ENCODE results near the gene KLRF2. TPM values are rescaled to one million over a fixed set of nuclear protein-coding genes. Genes with fewer than 3 reads are reported as not detected.

KLRF2 gene
- total and polyA plus RNA-seq, 5 donors, result not detected

DNA sequence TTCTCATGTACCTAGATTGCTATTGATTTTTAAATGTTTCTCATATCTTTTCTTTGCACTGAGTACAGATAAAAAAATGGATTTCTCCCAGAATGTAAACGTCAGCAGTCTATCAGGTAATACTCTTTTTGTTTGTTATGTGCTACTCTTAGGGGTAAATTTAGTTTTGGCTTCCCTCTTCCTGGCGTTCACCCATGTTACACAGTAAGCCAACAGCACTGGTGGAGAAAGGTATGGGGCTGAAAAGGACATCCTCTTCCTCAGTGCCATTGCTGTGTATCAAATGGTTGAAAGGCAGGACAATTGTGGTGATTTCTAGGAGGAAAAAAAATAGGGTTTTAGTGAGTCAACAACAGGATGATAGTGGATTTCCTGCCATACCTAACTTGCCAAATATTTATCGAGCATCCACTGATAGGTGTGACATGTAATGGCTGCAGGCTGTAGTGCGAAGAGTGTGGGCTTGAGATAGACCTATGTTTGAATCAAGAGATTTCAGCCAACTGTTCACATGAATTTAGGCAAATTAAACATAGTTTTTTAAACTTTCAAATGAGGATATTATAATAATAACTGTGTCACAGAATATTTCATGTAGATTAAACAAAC lies 7.5 kb downstream of the KLRF2 start:
- Histone ChIP-seq H3K4me1 (ENCODE audit: control insufficient read depth, insufficient read depth, low read length) (no peaks in the 10 kb centered on the region), H3K4me3 (ENCODE audit: low read length) (no peak overlapping the region), H3K27me3 (ENCODE audit: control insufficient read depth, insufficient read depth) (no peaks in the 10 kb centered on the region), H3K9me3 (ENCODE audit: control insufficient read depth, low read length) (no peaks in the 10 kb centered on the region), H3K27ac (ENCODE audit: low read length) (no peak overlapping the region)
- ATAC-seq (no peak), DNase-seq (no peak)
- intact Hi-C loops (cut with DNase I), result no loop called here
- 54% methylated on average over 4 of the region's 4 CpGs for WGBS

DNA sequence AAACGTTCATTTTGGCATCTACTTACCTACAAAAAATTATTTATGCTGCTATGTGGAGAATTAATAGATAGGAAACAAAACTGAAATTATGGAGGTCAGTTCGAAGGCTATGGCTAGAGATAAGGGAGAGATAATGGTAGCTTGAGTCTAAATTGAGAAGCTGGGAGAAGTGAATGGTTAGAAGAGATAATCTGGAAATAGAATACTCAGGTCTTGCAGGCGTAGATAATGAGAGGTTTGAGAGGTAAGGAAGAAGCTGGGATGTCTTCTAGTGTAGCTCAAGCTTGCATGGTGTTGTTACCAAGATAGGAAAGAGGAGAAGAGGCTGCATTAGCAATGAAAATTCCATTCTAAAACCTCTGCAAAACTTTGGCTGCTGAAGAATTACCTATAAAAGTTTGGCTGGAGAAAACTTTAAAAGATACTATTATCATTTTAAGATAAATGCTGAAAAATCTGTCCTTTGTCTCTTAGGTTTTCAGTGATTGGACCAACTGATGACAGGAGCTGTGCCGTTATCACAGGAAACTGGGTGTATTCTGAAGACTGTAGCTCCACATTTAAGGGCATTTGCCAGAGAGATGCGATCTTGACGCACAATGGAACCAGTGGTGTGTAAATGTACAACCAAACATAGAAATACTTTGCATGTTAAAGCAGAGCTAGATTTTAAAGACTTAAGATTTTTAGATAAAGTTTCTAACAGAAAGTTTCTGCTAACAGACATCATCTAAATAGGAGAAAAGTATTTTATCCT lies 14.1 kb downstream of the KLRF2 start:
- H3K4me1 ChIP-seq (ENCODE audit: control insufficient read depth, insufficient read depth, low read length), result no peaks in the 10 kb centered on the region
- H3K9me3 ChIP-seq (ENCODE audit: control insufficient read depth, low read length), result no peaks in the 10 kb centered on the region
- intact Hi-C loops (cut with DNase I), result no loop called here
- no peak overlapping the region for H3K4me3 ChIP-seq (ENCODE audit: low read length)
- no peaks in the 10 kb centered on the region for H3K27me3 ChIP-seq (ENCODE audit: control insufficient read depth, insufficient read depth)
- 49% methylated on average over 6 of the region's 6 CpGs for WGBS
- no peak overlapping the region for H3K27ac ChIP-seq (ENCODE audit: low read length)
- DNase-seq, result no peak
- no peak for ATAC-seq

DNA sequence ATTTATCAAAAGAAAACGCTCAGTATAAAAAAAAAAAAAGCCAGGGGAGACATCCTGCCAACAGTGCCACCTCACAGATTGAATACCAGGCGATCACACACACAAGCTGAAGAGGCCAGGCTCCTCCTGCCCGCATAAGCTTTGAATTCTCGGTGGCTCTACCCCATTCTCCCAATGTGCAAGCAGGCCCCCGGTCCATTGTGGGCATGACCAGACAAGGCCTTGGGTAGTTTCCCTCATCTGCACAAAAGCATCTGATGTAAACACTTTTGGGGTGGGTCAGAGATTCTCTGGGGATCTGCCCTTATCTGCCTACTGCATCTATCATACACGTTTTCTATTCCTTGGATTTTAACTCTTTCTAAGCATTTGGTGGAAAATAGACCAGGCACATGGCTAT lies 16.2 kb downstream of the KLRF2 start:
- no peaks in the 10 kb centered on the region for H3K27me3 ChIP-seq (ENCODE audit: control insufficient read depth, insufficient read depth)
- intact Hi-C loops (cut with DNase I), result no loop called here
- ATAC-seq (no peak), DNase-seq (no peak)
- no peak overlapping the region for H3K4me3 ChIP-seq (ENCODE audit: low read length)
- no peaks in the 10 kb centered on the region for H3K4me1 ChIP-seq (ENCODE audit: control insufficient read depth, insufficient read depth, low read length)
- H3K9me3 ChIP-seq (ENCODE audit: control insufficient read depth, low read length), result no peaks in the 10 kb centered on the region
- WGBS, result 75% methylated on average over 6 of the region's 6 CpGs
- H3K27ac ChIP-seq (ENCODE audit: low read length), result no peak overlapping the region

DNA sequence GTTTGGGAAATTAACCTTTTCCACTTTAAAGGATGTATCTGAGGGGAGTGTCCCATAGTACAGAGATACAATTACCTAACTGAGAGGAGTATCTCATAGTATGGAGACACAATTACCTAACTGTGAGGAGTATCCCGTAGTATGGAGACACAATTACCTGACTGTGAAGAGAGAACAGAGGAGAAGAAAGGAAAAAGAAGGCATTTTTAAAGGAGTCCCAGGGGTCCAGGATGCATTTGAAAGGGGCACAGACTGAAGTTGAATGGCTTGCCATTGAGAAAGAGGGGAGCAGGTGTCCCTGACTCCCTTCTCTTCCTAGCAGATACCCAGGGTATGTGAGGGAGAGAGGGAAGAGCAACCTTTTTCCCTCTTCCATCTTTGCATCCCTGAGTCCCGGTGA lies 17.9 kb downstream of the KLRF2 start:
- Histone ChIP-seq H3K27me3 (ENCODE audit: control insufficient read depth, insufficient read depth) (no peaks in the 10 kb centered on the region), H3K4me1 (ENCODE audit: control insufficient read depth, insufficient read depth, low read length) (no peaks in the 10 kb centered on the region), H3K27ac (ENCODE audit: low read length) (no peak overlapping the region), H3K9me3 (ENCODE audit: control insufficient read depth, low read length) (no peaks in the 10 kb centered on the region), H3K4me3 (ENCODE audit: low read length) (no peak overlapping the region)
- ATAC-seq (no peak), DNase-seq (no peak)
- intact Hi-C loops (cut with DNase I), result no loop called here
- WGBS, result 95% methylated on average over 2 of the region's 2 CpGs

DNA sequence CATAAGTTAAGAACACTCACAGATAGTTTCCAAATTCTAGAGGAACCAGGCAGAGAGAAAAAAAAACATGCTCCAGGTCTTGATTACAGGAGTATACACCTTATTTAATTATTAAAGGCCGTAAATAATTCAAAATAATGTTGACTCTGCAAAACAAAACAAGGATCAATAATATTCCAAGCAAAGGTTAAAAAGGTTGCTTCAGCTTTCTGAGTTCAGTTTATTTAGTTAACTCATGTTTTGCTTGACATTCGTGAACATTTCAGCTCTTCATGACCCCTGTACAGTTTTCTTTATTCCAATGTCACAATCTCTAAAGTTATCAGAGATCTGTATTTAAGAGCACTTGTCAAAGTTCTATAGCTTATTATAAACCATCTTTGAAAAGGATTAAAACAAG lies 19.6 kb downstream of the KLRF2 start:
- Histone ChIP-seq H3K9me3 (ENCODE audit: control insufficient read depth, low read length) (no peaks in the 10 kb centered on the region), H3K4me3 (ENCODE audit: low read length) (no peak overlapping the region), H3K4me1 (ENCODE audit: control insufficient read depth, insufficient read depth, low read length) (no peaks in the 10 kb centered on the region), H3K27ac (ENCODE audit: low read length) (no peak overlapping the region), H3K27me3 (ENCODE audit: control insufficient read depth, insufficient read depth) (no peaks in the 10 kb centered on the region)
- 86% methylated on average over 2 of the region's 2 CpGs for WGBS
- intact Hi-C loops (cut with DNase I), result loop anchor here in 1 of 4 donors (10.0 kb wide), 1 partner anchor 86 kb away; no protein-coding TSS in a partner anchor
- DNase-seq (no peak), ATAC-seq (no peak)

DNA sequence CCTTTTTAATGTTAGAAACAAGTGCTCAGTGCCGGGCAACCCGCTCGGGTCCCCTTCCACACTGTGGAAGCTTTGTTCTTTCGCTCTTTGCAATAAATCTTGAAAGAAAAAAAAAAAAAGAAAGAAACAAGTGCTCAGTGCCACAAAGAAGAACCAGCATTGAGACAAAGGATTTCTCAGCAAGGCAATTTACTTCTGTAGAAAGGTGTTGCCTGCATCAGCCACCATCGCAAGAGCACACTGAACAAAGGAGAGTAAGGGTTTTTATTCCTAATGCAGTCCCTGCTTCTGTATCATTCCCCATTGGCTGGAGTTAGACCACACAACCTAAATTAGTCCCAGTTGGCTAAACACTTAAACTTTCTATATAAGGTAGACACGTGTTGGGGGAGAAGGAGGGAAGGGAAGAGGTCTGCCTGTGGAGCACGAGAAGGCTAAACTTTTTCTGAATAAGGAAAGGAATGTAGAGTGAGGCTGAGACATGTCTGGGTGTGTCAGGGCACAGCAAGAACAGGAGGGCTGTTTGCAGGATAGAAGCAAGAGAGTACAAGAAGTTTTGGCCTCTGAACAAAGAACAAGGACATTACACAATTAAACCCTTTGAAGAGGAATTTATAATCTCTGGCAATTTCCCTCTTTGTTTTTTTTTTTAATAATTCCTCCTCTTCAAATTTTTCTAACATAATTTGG lies 21.4 kb downstream of the KLRF2 start:
- ATAC-seq (no peak), DNase-seq (no peak)
- no peaks in the 10 kb centered on the region for H3K4me1 ChIP-seq (ENCODE audit: control insufficient read depth, insufficient read depth, low read length)
- H3K9me3 ChIP-seq (ENCODE audit: control insufficient read depth, low read length), result no peaks in the 10 kb centered on the region
- intact Hi-C loops (cut with DNase I), result loop anchor here in 1 of 4 donors (10.0 kb wide), 1 partner anchor 88 kb away; no protein-coding TSS in a partner anchor
- WGBS, result 85% methylated on average over 7 of the region's 7 CpGs
- H3K27me3 ChIP-seq (ENCODE audit: control insufficient read depth, insufficient read depth), result no peaks in the 10 kb centered on the region
- no peak overlapping the region for H3K4me3 ChIP-seq (ENCODE audit: low read length)
- no peak overlapping the region for H3K27ac ChIP-seq (ENCODE audit: low read length)

DNA sequence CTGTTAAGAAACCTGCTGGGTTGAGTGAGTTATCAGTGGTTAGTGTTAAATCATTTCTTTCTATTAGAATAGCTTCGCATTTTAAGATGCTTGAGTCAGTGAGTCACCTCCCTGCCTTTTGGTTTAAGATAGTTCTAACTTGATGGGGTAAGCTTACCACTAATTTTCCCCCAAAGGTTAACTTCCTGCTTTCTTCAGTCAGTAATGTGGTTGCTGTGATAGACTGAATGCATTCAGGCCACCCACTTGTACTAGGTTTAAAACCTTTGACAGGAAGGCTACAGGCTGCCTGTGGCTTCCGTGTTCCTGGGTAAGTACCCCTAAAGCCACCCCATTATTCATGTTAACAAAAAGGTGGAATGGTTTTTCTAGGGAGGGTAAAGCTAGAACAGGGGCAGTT lies 25.6 kb downstream of the KLRF2 start:
- no peak overlapping the region for H3K4me3 ChIP-seq (ENCODE audit: low read length)
- H3K4me1 ChIP-seq (ENCODE audit: control insufficient read depth, insufficient read depth, low read length), result no peaks in the 10 kb centered on the region
- DNase-seq (no peak), ATAC-seq (no peak)
- 76% methylated on average over 2 of the region's 2 CpGs for WGBS
- no peaks in the 10 kb centered on the region for H3K9me3 ChIP-seq (ENCODE audit: control insufficient read depth, low read length)
- no peaks in the 10 kb centered on the region for H3K27me3 ChIP-seq (ENCODE audit: control insufficient read depth, insufficient read depth)
- intact Hi-C loops (cut with DNase I), result loop anchor here in 1 of 4 donors (10.0 kb wide), 1 partner anchor 92 kb away; no protein-coding TSS in a partner anchor
- H3K27ac ChIP-seq (ENCODE audit: low read length), result no peak overlapping the region

DNA sequence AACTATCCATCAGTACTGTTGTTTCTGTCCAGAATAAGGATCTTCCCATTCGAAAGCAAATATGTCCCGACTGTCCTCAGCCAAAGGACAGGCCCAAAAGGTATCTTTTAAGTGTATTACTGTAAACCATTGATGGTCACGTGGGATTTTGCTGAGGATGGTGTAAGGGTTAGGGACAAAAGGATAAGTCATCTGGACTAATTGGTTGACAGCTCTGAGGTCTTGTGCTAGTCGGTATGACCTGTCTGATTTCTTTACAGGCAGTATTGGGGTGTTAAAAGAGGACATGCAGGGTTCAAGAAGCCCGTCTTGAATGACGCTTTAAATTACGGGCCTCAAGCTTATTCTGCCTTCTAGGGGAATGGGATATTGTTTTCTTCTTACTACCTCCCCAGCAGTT lies 26.5 kb downstream of the KLRF2 start:
- 90% methylated on average over 7 of the region's 7 CpGs for WGBS
- ATAC-seq (no peak), DNase-seq (no peak)
- Histone ChIP-seq H3K27ac (ENCODE audit: low read length) (no peak overlapping the region), H3K4me1 (ENCODE audit: control insufficient read depth, insufficient read depth, low read length) (no peaks in the 10 kb centered on the region), H3K9me3 (ENCODE audit: control insufficient read depth, low read length) (no peaks in the 10 kb centered on the region), H3K27me3 (ENCODE audit: control insufficient read depth, insufficient read depth) (no peaks in the 10 kb centered on the region), H3K4me3 (ENCODE audit: low read length) (no peak overlapping the region)
- intact Hi-C loops (cut with DNase I), result loop anchor here in 1 of 4 donors (10.0 kb wide), 1 partner anchor 93 kb away; no protein-coding TSS in a partner anchor

DNA sequence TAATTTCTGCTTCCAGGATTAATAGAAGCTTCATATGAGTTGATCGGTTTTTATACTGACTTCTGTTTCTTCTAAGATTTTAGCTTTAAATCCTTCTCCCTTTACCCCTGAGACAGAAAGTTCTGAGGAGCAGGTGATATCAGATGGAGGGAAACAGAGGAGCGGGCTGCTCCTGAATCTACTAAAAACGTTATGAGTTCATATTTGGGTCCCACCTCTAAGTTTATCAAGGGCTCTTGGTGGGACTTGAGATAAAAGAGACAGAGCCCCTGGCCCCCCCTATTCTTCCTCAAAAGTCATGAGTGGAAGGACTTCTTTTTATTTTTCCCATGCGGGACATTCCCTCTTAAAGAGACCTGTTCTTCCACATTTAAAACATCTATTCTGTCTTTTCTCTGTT lies 27.1 kb downstream of the KLRF2 start:
- no peak for ATAC-seq

DNA sequence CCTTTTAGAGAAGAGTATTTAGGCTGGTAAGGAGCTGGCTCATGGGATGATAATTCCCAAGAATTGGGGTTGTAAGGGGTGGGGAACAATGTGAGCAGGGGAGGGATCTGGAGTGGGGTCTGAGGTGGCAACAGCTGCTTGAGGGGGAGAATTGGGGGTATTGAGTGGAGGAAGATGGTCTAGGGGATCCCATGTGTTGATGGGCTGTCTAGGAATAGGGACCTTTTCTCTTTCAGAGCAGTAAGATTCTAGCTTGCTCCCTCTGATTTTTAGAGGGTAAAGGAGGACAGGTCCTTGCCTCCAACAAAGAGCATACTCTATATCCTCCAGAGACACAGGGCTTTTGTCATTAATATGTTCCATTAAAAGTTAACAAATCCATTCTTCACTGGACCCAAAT lies 28.4 kb downstream of the KLRF2 start:
- DNase-seq, result no peak
- intact Hi-C loops (cut with DNase I), result loop anchor here in 1 of 4 donors (10.0 kb wide), 1 partner anchor 95 kb away; no protein-coding TSS in a partner anchor
- no peaks in the 10 kb centered on the region for H3K9me3 ChIP-seq (ENCODE audit: control insufficient read depth, low read length)

More for the DNA sequence above, 27.1 kb downstream of the KLRF2 start:
- H3K27me3 ChIP-seq (ENCODE audit: control insufficient read depth, insufficient read depth), result no peaks in the 10 kb centered on the region
- WGBS, result 90% methylated on average over 4 of the region's 4 CpGs
- no peaks in the 10 kb centered on the region for H3K9me3 ChIP-seq (ENCODE audit: control insufficient read depth, low read length)
- H3K27ac ChIP-seq (ENCODE audit: low read length), result no peak overlapping the region
- H3K4me1 ChIP-seq (ENCODE audit: control insufficient read depth, insufficient read depth, low read length), result no peaks in the 10 kb centered on the region
- no peak for DNase-seq
- no peak overlapping the region for H3K4me3 ChIP-seq (ENCODE audit: low read length)
- intact Hi-C loops (cut with DNase I), result loop anchor here in 1 of 4 donors (10.0 kb wide), 1 partner anchor 94 kb away; no protein-coding TSS in a partner anchor

More for the DNA sequence above, 28.4 kb downstream of the KLRF2 start:
- Histone ChIP-seq H3K27me3 (ENCODE audit: control insufficient read depth, insufficient read depth) (no peaks in the 10 kb centered on the region), H3K4me3 (ENCODE audit: low read length) (no peak overlapping the region), H3K27ac (ENCODE audit: low read length) (no peak overlapping the region), H3K4me1 (ENCODE audit: control insufficient read depth, insufficient read depth, low read length) (no peaks in the 10 kb centered on the region)
- no peak for ATAC-seq

All from right cardiac atrium (tissue), 5 donors.